Adrenal gland (tissue), 12 donors: ENCODE measurements around the gene TLX2. TPM values are rescaled to one million over a fixed set of nuclear protein-coding genes. Genes with fewer than 3 reads are reported as not detected.

Experiments used
- DNase-seq, 7 donors: peaks; one replicate each; pipeline ENCODE4 v3.0.0-alpha.2; 2019 to 2020
- H3K27ac ChIP-seq, 5 donors: fragments of 200-600 bp; sonication (generic) in 4 of 5; 1 replicate in 3 of 5; 2 replicates in 2 of 5; pipeline versions ENCODE4 v1.5.1 to v1.8.0; 2016 to 2020; ENCODE audit warnings: mild to moderate bottlenecking in 1 of 5
- H3K27me3 ChIP-seq: fragments of 200-600 bp; 2 replicates; pipeline ENCODE4 v1.8.0; 2021
- H3K36me3 ChIP-seq, 2 donors: fragments of 200-600 bp; replicated peaks in 1 of 2; 1 replicate in 1 of 2; 2 replicates in 1 of 2; pipeline versions ENCODE4 v1.5.1 to v1.8.0; 2018 to 2022
- H3K4me1 ChIP-seq, 2 donors: fragments of 200-600 bp; replicated peaks in 1 of 2; 1 replicate in 1 of 2; 2 replicates in 1 of 2; pipeline versions ENCODE4 v1.5.1 to v1.8.0; 2018 to 2021
- H3K4me3 ChIP-seq, 4 donors: fragments of 200-600 bp; sonication (generic) in 3 of 4; one replicate each; pipeline ENCODE4 v1.5.1; 2016 to 2018
- H3K9me3 ChIP-seq, 3 donors: fragments of 200-600 bp; sonication (generic) in 1 of 3; replicated peaks in 1 of 3; 1 replicate in 2 of 3; 2 replicates in 1 of 3; pipeline versions ENCODE4 v1.5.1 to v1.8.0; 2016 to 2021
- CTCF ChIP-seq, 6 experiments: fragments of 450-650 bp in 4 of 6; fragments of 200-600 bp in 2 of 6; sonication (generic) in 1 of 6; IDR thresholded peaks; 1 replicate in 5 of 6; 2 replicates in 1 of 6; pipeline versions ENCODE4 v1.5.1 to v1.8.0; 2016 to 2021; ENCODE audit warnings: antibody characterized with exemption in 6 of 6, mild to moderate bottlenecking in 2 of 6, moderate library complexity in 1 of 6
- POLR2A ChIP-seq, 2 donors: fragments of 450-650 bp; IDR thresholded peaks; one replicate each; pipeline ENCODE4 v1.6.1; 2017; ENCODE audit warnings: antibody characterized with exemption in 2 of 2, mild to moderate bottlenecking in 2 of 2, moderate library complexity in 1 of 2
- WGBS, 4 donors: extraction: QIAGEN DNeasy Blood & Tissue Kit in 2 of 4; methylation state at CpG; one replicate each; pipeline versions ENCODE4 v1.1.5 to v1.1.7; 2013 to 2017; 5-methylcytosine and 5-hydroxymethylcytosine counted together
- intact Hi-C, 2 donors: fragments of 100-400 bp; cut with DNase I; formaldehyde crosslinking; loops; one replicate each; pipeline versions ENCODE4 v1.14.1 to v1.15.0; 2022 to 2023
- polyA plus RNA-seq, 3 donors: library from polyadenylated mRNA; stranded (reverse); fragments of 200-250 nt in 2 of 3; fragments of 350-450 nt in 1 of 3; fragmentation: Illumina TruSeq in 1 of 3; extraction: RNeasy Lipid Tissue Mini Kit (QIAGEN cat#74804) in 1 of 3; gene quantifications; one replicate each; pipeline ENCODE4 v1.2.3, GENCODE V29; 2013 to 2014
- total RNA-seq, 9 donors: library from RNA; depleted of rRNA in 4 of 9; stranded (reverse); fragments of >200 nt in 4 of 9; fragments of 120-200 nt in 1 of 9; fragmentation: NEBNext Ultra II Directional in 1 of 9; extraction: Animal tissue kit (Norgen Biotek cat#: 25700) in 1 of 9; gene quantifications; one replicate each; pipeline versions ENCODE4 v1.1.0 to v1.2.4, GENCODE V29; 2013 to 2023
- donor health status: healthy with polysubstance abuse.
- donor health status: Bipolar disorder and iron deficiency.
- donor health status: DM: yes; HTN: yes; CAD: no.
- donor health status: DM: no; HTN: no; CAD: no.
- donor health status: DM: no; HTN: no; CAD: no.
- donor health status: DM: yes; HTN: yes; CAD: no.

The TLX2 gene
- total and polyA plus RNA-seq, 12 donors = 0.46 to 22.8 (median 3.5) TPM; not detected in 4

- H3K4me3 ChIP-seq = peak overlapping the region in 1 of 4 donors; percentile 39
- H3K4me1 ChIP-seq = peaks cover 0 to 18% of the 10 kb centered on the region in 2 donors
- WGBS, 4 donors = 1 to 7% (median 4%) methylated on average over 22 to 72 of the region's 72 CpGs
Observed at GRCh38 chr2:74515981-74516633, 1.9 kb downstream of the TLX2 start.

GRCh38 chr2:74516650-74517049 is 2.4 kb downstream of the TLX2 start:
- TF ChIP-seq POLR2A (IDR thresholded peaks at IDR 0.05) = no peak
- TF ChIP-seq CTCF (IDR thresholded peaks at IDR 0.05) = no peak
- WGBS, 4 donors = 62 to 74% (median 68%) methylated on average over 12 to 13 of the region's 13 CpGs
- Histone ChIP-seq H3K36me3 (no peaks in the 10 kb centered on the region), H3K4me1 (peaks cover 0 to 18% of the 10 kb centered on the region in 2 donors), H3K9me3 (no peaks in the 10 kb centered on the region), H3K27me3 (peaks cover 88% of the 10 kb centered on the region), H3K4me3 (peak overlapping the region in 1 of 4 donors; percentile 39), H3K27ac (no peak overlapping the region)
- DNase-seq = no peak
- intact Hi-C loops = no loop called here

More at GRCh38 chr2:74515981-74516633, 1.9 kb downstream of the TLX2 start:
- Histone ChIP-seq H3K9me3 (no peaks in the 10 kb centered on the region), H3K36me3 (no peaks in the 10 kb centered on the region), H3K27ac (no peak overlapping the region), H3K27me3 (peaks cover 92% of the 10 kb centered on the region)
- peak; percentile 52 to 88 (median 60) for DNase-seq
- intact Hi-C loops = no loop called here
- TF ChIP-seq POLR2A (IDR thresholded peaks at IDR 0.05) (no peak), CTCF (IDR thresholded peaks at IDR 0.05) (peak in 1 of 6 experiments; percentile 1)

- Histone ChIP-seq H3K36me3 (peaks cover 0 to 18% of the 10 kb centered on the region in 2 donors), H3K4me3 (no peak overlapping the region), H3K27ac (no peak overlapping the region), H3K27me3 (peaks cover 30% of the 10 kb centered on the region), H3K4me1 (no peaks in the 10 kb centered on the region), H3K9me3 (no peaks in the 10 kb centered on the region)
- WGBS, 4 donors = 67 to 79% (median 69%) methylated on average over 3 of the region's 3 CpGs
- intact Hi-C loops = no loop called here
- TF ChIP-seq POLR2A (IDR thresholded peaks at IDR 0.05) (no peak), CTCF (IDR thresholded peaks at IDR 0.05) (no peak)
- no peak for DNase-seq
Observed at GRCh38 chr2:74522516-74522915, 8.3 kb downstream of the TLX2 start.

GRCh38 chr2:74524005-74524404 is 9.8 kb downstream of the TLX2 start:
- DNase-seq = no peak
- 53 to 83% (median 76%) methylated on average over 3 to 9 of the region's 9 CpGs for WGBS, 4 donors
- intact Hi-C loops = no loop called here
- peaks cover 16% of the 10 kb centered on the region for H3K27me3 ChIP-seq
- no peak overlapping the region for H3K4me3 ChIP-seq
- no peaks in the 10 kb centered on the region for H3K9me3 ChIP-seq
- H3K27ac ChIP-seq = no peak overlapping the region
- H3K36me3 ChIP-seq = peaks cover 0 to 21% of the 10 kb centered on the region in 2 donors
- H3K4me1 ChIP-seq = peaks cover 8 to 10% of the 10 kb centered on the region in 2 donors
- TF ChIP-seq POLR2A (IDR thresholded peaks at IDR 0.05) = no peak
- TF ChIP-seq CTCF (IDR thresholded peaks at IDR 0.05) = no peak
